Upper lobe of right lung (tissue), 1 donor: ENCODE results near the gene SLC39A5. TPM values are rescaled to one million over a fixed set of nuclear protein-coding genes. Genes with fewer than 3 reads are reported as not detected.
"Not testable (repeated sequence)": the region's sequence is repeated elsewhere in the genome, so short reads cannot be mapped to it uniquely, and the experiment has no call there.

Experiments used
- ATAC-seq: fragments of 200-7000 bp; cut with Tn5 transposase; one replicate; pipeline ENCODE4 v1.9.1; 2020; ENCODE audit warnings: mild to moderate bottlenecking, moderate library complexity
- DNase-seq: peaks from one replicate; pipeline ENCODE4 v3.0.0-alpha.2; 2020
- H3K27ac ChIP-seq: fragments of 200-600 bp; one replicate; pipeline ENCODE4 v1.8.0; 2022
- H3K27me3 ChIP-seq: fragments of 200-600 bp; one replicate; pipeline ENCODE4 v1.8.0; 2022; ENCODE audit warnings: mild to moderate bottlenecking
- H3K36me3 ChIP-seq: fragments of 200-600 bp; one replicate; pipeline ENCODE4 v1.8.0; 2022
- H3K4me1 ChIP-seq: fragments of 200-600 bp; one replicate; pipeline ENCODE4 v1.8.0; 2022
- H3K4me3 ChIP-seq: fragments of 200-600 bp; one replicate; pipeline ENCODE4 v1.8.0; 2022; ENCODE audit warnings: mild to moderate bottlenecking
- H3K9me3 ChIP-seq: fragments of 200-600 bp; one replicate; pipeline ENCODE4 v1.8.0; 2022
- intact Hi-C: fragments of 100-400 bp; cut with DNase I; formaldehyde crosslinking; loops from one replicate; pipeline ENCODE4 v1.11.0; 2022
- total RNA-seq: library from RNA; stranded (reverse); fragmentation: NEBNext Ultra II Directional; extraction: Animal tissue kit (Norgen Biotek cat#: 25700); gene quantifications from one replicate; pipeline ENCODE4 v1.2.1, GENCODE V29; 2021
- TF ChIP-seq, protein P1 (sequence below): fragments of 200-600 bp; IDR thresholded peaks from one replicate; pipeline ENCODE4 v1.8.0; 2022; ENCODE audit warnings: antibody characterized with exemption
- donor health status: DM: no; HTN: yes; CAD: no; lungs with severe emphysema.

SLC39A5 gene
- total RNA-seq, 1 donor from 2014 or later = 0.87 TPM

DNA sequence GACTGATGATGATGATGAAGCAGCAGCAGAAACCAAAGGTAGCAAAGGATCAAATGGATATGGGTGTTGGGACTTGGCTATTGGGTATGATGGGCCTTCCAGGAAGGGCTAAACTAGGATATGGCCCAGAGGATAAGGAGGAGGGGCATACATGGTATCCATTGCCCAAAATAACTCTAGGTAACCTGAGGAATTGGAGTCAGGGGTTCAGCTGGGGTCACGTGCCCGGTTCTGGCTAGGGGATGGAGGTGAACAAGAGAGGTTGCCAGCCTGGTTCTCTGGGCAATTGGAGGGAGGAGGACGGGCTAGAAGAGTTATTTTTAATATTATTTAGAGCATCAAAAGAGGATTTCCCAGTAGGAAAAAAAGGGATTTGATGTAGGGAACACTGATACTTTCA is 31.1 kb downstream of the SLC39A5 start:
- TF ChIP-seq, protein P1, sequence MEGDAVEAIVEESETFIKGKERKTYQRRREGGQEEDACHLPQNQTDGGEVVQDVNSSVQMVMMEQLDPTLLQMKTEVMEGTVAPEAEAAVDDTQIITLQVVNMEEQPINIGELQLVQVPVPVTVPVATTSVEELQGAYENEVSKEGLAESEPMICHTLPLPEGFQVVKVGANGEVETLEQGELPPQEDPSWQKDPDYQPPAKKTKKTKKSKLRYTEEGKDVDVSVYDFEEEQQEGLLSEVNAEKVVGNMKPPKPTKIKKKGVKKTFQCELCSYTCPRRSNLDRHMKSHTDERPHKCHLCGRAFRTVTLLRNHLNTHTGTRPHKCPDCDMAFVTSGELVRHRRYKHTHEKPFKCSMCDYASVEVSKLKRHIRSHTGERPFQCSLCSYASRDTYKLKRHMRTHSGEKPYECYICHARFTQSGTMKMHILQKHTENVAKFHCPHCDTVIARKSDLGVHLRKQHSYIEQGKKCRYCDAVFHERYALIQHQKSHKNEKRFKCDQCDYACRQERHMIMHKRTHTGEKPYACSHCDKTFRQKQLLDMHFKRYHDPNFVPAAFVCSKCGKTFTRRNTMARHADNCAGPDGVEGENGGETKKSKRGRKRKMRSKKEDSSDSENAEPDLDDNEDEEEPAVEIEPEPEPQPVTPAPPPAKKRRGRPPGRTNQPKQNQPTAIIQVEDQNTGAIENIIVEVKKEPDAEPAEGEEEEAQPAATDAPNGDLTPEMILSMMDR = no peak
- H3K36me3 ChIP-seq = peaks cover 11% of the 10 kb centered on the region
- DNase-seq (no peak), ATAC-seq (no peak)
- H3K9me3 ChIP-seq = no peaks in the 10 kb centered on the region
- no peaks in the 10 kb centered on the region for H3K27me3 ChIP-seq
- H3K4me1 ChIP-seq = peaks cover 22% of the 10 kb centered on the region
- intact Hi-C loops = no loop called here
- H3K27ac ChIP-seq = no peak overlapping the region
- H3K4me3 ChIP-seq = no peak overlapping the region

DNA sequence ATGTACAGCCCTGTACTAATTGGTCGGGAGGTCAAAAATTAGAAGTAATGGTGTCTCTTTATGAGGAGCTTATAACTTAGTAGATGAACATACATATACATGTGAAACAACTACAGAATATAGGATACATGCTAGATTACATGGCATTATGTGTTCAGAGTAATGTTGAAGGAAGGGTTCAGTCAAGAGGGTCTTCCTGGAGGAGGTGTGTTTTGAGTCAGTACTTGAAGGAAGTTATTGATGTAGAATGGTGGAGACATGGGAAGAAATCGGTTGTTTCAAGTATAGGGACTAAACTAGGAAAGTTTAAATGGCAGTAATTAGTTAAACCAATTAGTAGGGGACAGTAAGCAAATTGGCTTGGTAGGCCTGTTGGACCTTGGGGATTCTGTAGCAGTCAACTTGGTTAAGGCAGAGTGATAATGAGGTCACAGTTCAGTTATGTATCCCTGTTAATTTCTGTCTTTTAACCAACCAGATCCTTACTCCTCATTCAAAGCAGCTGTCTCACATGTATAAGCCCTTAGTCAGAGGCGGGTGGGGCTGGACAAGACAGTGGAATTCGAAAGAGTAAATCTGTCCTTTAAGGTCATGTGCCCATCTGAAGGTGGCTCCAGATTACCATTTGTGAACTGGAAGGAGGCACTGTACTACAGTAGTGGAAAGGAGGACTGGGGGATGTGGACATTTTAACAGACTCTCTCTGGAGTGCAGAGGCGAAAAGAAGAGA is 31.8 kb downstream of the SLC39A5 start:
- DNase-seq = no peak
- peaks cover 24% of the 10 kb centered on the region for H3K4me1 ChIP-seq
- peaks cover 3% of the 10 kb centered on the region for H3K36me3 ChIP-seq
- intact Hi-C loops = no loop called here
- H3K4me3 ChIP-seq = no peak overlapping the region
- no peaks in the 10 kb centered on the region for H3K9me3 ChIP-seq
- no peaks in the 10 kb centered on the region for H3K27me3 ChIP-seq
- TF ChIP-seq, protein P1 = no peak
- H3K27ac ChIP-seq = no peak overlapping the region
- ATAC-seq = no peak

DNA sequence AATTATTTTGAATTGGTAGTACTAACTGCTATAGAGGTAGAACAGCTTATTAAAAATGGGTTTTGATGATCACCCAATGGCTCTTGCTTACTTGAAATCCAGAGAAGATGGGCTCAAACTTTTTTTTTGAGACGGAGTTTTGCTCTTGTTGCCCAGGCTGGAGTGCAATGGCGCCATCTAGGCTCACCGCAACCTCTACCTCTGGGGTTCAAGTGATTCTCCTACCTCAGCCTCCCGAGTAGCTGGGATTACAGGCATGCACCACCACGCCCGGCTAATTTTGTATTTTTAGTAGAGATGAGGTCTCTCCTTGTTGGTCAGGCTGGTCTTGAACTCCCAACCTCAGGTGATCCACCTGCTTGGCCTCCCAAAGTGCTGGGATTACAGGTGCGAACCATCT is 33.1 kb downstream of the SLC39A5 start:
- H3K27me3 ChIP-seq, intact Hi-C loops, H3K4me3 ChIP-seq, ATAC-seq, DNase-seq, H3K27ac ChIP-seq, H3K9me3 ChIP-seq, H3K36me3 ChIP-seq: not testable (repeated sequence)
- peaks cover 21% of the 10 kb centered on the region for H3K4me1 ChIP-seq

DNA sequence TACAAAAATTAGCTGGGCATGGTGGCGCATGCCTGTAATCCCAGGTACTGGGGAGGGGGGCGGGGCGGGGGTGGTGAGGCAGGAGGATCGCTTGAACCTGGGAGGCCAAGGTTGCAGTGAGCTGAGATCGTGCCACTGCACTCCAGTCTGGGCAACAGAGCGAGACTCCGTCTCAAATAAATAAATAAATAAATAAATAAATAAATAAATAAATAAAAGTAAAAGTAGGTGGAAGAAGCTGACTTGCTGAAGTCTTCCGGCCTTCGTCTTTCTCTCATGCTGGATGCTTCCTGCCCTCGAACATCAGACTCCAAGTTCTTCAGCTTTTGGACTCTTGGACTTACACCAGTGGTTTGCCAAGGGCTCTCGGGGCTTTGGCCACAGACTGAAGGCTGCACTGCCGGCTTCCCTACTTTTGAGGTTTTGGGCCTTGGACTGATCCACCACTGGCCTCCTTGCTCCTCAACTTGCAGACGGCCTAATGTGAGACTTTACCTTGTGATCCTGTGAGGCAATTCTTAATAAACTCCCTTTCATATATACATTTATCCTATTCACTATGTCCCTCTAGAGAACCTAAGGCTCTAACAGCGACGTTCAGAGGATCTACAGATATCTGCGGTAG is 36.3 kb downstream of the SLC39A5 start:
- ATAC-seq, H3K9me3 ChIP-seq, H3K27me3 ChIP-seq, DNase-seq, intact Hi-C loops: not testable (repeated sequence)
- peak overlapping the region; percentile 78 for H3K4me3 ChIP-seq
- H3K27ac ChIP-seq = peak overlapping the region; percentile 93
- H3K4me1 ChIP-seq = peaks cover 15% of the 10 kb centered on the region
- peaks cover 13% of the 10 kb centered on the region for H3K36me3 ChIP-seq

DNA sequence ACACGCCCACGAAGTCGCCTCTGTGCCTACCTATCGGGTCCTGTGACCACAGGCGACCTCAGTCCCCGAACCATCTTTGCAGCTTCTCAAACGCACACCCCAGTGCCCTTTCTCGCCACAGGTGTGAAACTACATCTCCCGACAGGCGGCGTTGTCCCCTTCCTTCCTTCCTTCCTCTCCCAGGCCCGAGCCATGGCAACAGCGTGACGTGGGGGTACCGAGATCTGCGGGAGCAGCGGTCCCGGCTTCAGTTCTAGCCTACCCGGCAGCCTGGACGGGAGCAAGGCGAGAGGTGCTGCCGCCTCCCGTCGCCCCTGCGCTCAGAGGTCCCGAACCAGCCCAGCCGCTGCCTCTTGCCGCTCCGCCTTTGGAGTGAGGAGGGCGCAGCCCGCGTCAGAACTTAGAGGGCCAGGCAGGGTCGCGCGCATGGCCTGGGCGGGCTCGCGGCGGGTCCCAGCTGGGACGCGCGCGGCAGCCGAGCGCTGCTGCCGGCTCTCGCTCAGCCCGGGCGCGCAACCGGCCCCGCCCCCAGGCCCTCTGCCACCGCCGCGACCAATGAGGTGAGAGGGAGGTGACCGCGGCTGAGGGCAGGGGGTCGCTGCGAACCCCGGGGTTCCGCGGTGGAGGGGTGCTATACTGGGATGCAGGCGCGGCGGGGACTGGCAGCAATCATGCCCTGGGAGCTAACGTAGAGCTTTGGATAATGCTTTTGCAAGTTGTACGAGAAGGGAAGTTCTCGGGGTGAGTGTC is 37.0 kb downstream of the SLC39A5 start, which contains the start of gene COQ10A:
Gene COQ10A (plus strand): TSS at position 250 of the 750 bp plus-strand sequence. CDS start 177 bp downstream, at position 427.
- peak; percentile 97 for ATAC-seq
- TF ChIP-seq, protein P1 = peak; percentile 71
- peaks cover 15% of the 10 kb centered on the region for H3K4me1 ChIP-seq
- DNase-seq = peak; percentile 95
- H3K4me3 ChIP-seq = peak within 1 kb of the TSS; percentile 78
- intact Hi-C loops = no loop called here
- H3K27ac ChIP-seq = peak within 1 kb of the TSS; percentile 93
- H3K27me3 ChIP-seq = no peaks in the 10 kb centered on the region
- peaks cover 20% of the 10 kb centered on the region for H3K36me3 ChIP-seq
- no peaks in the 10 kb centered on the region for H3K9me3 ChIP-seq

DNA sequence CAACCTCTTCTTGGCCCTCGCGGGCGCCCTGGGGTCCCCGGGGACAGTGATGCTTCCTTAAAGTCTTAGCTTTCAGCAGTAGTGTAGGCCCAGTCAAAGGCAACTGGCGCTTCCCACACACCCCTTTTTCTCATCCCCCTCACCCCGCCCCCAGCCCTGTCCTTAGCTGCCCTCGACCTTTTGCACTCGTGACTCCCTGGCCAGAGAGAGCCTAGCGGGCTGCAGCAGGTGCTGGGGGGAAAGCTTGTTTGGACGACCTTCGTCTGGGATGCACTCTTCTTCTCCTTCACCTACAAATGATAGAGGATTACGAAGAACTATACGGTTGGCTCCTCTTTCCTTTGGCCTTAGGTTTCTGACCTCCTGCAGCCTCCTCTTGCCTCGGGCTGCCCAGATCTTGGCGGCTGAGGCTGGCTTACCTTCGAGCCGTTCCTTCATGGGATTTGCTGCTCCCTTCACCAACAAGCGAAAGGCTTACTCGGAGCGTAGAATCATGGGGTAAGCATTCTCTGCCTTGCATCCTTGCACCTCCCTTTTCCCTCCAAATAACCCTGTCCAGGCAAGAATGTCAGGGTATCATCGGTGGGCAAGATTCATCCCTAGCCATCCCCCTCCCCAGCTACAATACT is 37.7 kb downstream of the SLC39A5 start:
- TF ChIP-seq, protein P1 = no peak
- Histone ChIP-seq H3K36me3 (peaks cover 25% of the 10 kb centered on the region), H3K4me1 (peaks cover 15% of the 10 kb centered on the region), H3K27ac (peak overlapping the region; percentile 93), H3K4me3 (peak overlapping the region; percentile 78), H3K9me3 (no peaks in the 10 kb centered on the region), H3K27me3 (no peaks in the 10 kb centered on the region)
- DNase-seq = peak; percentile 30
- intact Hi-C loops = no loop called here
- ATAC-seq = peak; percentile 4
